ENCODE data around the gene NRBF2.

DNA sequence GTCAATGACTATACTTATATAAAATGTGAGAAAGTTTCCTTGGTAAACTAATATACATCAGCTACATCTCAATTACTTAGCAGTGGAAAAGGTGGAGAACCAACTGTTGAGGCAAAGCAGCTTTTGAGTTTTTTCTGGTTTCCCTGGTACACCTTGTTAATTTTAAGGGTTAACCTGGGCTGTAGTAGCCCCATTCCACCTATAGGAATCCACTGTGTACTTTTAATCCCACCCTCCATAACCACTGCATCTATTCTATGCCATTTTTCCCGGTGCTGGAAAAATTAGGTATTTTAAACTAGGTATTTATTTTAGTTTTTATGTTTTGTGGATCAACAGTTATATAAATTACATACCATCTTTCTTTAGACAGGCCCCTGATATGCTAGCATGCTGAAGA is 42.4 kb downstream of the NRBF2 start:
- TF ChIP-seq EZH2phosphoT487 (IDR thresholded peaks at IDR 0.05; ENCODE audit: borderline replicate concordance) = no peak
- TF ChIP-seq, protein P1, sequence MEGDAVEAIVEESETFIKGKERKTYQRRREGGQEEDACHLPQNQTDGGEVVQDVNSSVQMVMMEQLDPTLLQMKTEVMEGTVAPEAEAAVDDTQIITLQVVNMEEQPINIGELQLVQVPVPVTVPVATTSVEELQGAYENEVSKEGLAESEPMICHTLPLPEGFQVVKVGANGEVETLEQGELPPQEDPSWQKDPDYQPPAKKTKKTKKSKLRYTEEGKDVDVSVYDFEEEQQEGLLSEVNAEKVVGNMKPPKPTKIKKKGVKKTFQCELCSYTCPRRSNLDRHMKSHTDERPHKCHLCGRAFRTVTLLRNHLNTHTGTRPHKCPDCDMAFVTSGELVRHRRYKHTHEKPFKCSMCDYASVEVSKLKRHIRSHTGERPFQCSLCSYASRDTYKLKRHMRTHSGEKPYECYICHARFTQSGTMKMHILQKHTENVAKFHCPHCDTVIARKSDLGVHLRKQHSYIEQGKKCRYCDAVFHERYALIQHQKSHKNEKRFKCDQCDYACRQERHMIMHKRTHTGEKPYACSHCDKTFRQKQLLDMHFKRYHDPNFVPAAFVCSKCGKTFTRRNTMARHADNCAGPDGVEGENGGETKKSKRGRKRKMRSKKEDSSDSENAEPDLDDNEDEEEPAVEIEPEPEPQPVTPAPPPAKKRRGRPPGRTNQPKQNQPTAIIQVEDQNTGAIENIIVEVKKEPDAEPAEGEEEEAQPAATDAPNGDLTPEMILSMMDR (conservative IDR thresholded peaks at IDR 0.05; ENCODE audit: low read length) = no peak
